Gastrocnemius medialis (tissue), 4 donors: ENCODE measurements around the gene PKHD1. TPM values are rescaled to one million over a fixed set of nuclear protein-coding genes. Genes with fewer than 3 reads are reported as not detected.

ENCODE experiments used
- ATAC-seq, 2 donors: fragments of 150-250 bp; one replicate each; pipeline ENCODE4 v1.9.1; 2016
- DNase-seq, 2 donors: peaks; one replicate each; pipeline ENCODE4 v3.0.0-alpha.2; 2019
- H3K27ac ChIP-seq, 4 donors: fragments of 200-600 bp; sonication (generic); 1 replicate in 1 of 4; 2 replicates in 3 of 4; pipeline ENCODE4 v1.5.1; 2016 to 2018; ENCODE audit warnings: mild to moderate bottlenecking in 2 of 4, moderate library complexity in 1 of 4
- H3K27me3 ChIP-seq, 3 donors: fragments of 200-600 bp; sonication (generic) in 2 of 3; 1 replicate in 1 of 3; 2 replicates in 2 of 3; pipeline versions ENCODE4 v1.5.1 to v1.6.0; 2016 to 2019; ENCODE audit warnings: mild to moderate bottlenecking in 1 of 3, moderate library complexity in 1 of 3
- H3K36me3 ChIP-seq, 2 donors: fragments of 200-600 bp; sonication (generic) in 1 of 2; one replicate each; pipeline ENCODE4 v1.5.1; 2017 to 2018
- H3K4me1 ChIP-seq, 2 donors: fragments of 200-600 bp; sonication (generic) in 1 of 2; one replicate each; pipeline ENCODE4 v1.5.1; 2016 to 2017; ENCODE audit warnings: mild to moderate bottlenecking in 2 of 2
- H3K4me3 ChIP-seq, 4 donors: fragments of 200-600 bp; sonication (generic) in 3 of 4; 1 replicate in 1 of 4; 2 replicates in 3 of 4; pipeline ENCODE4 v1.5.1; 2016 to 2019; ENCODE audit warnings: mild to moderate bottlenecking in 2 of 4
- H3K9me3 ChIP-seq, 3 donors: fragments of 200-600 bp; sonication (generic) in 2 of 3; 1 replicate in 1 of 3; 2 replicates in 2 of 3; pipeline ENCODE4 v1.5.1; 2016 to 2019
- POLR2A ChIP-seq, 2 donors: fragments of 450-650 bp; IDR thresholded peaks; one replicate each; pipeline ENCODE4 v1.6.1; 2017; ENCODE audit warnings: antibody characterized with exemption in 2 of 2, mild to moderate bottlenecking in 2 of 2, moderate library complexity in 2 of 2
- in situ Hi-C, 4 donors: fragments of 200-750 bp; cut with MboI; loops; one replicate each; pipeline versions ENCODE4 v1.15.0 to v1.8.0; 2017; ENCODE audit warnings: low sequenced_read_pairs in 4 of 4
- intact Hi-C: fragments of 100-400 bp; cut with DNase I; formaldehyde crosslinking; loops from one replicate; pipeline ENCODE4 v1.15.1; 2023; ENCODE audit warnings: low total_unique reads
- total RNA-seq, 4 donors: library from RNA; depleted of rRNA; stranded (reverse); fragments of >200 nt; gene quantifications; one replicate each; pipeline versions ENCODE4 v1.1.0 to v1.2.3, GENCODE V29; 2016
- TF ChIP-seq, protein P1 (sequence below), 5 experiments: fragments of 450-650 bp in 3 of 5; fragments of 200-600 bp in 2 of 5; sonication (generic) in 2 of 5; IDR thresholded peaks in 4 of 5; conservative IDR thresholded peaks in 1 of 5; 1 replicate in 4 of 5; 2 replicates in 1 of 5; pipeline ENCODE4 v1.5.1; 2016 to 2019; ENCODE audit warnings: antibody characterized with exemption in 5 of 5, mild to moderate bottlenecking in 3 of 5, moderate library complexity in 3 of 5

The PKHD1 gene
- total RNA-seq, 4 donors from 2014 or later: 0.02 to 0.05 (median 0.02) TPM; not detected in 1

DNA sequence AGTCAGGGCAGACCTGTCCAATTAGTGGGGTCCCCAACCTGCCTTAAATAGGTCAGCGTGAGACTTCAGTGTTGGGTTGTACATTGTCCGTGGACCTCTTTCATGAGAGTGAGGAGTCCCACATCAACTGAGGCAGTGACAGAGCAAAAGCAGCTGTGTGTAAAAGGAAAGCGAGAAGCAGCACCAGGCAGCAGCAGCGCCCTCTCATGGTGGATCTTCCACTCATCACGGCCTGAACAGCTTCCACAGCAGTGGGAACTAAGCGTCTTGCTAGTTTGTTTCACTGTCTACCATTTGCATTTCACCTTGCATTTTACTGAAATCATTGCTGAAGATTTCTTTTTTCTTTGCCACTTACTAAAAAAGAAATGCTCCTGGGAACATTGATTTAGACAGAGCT, 333.8 kb downstream of the PKHD1 start:
- intact Hi-C loops: no loop called here
- DNase-seq: no peak
- Histone ChIP-seq H3K4me3 (no peak overlapping the region), H3K36me3 (no peaks in the 10 kb centered on the region), H3K9me3 (no peaks in the 10 kb centered on the region), H3K27ac (no peak overlapping the region), H3K27me3 (no peaks in the 10 kb centered on the region), H3K4me1 (no peaks in the 10 kb centered on the region)
- ATAC-seq: no peak
- in situ Hi-C loops: no loop called here
- TF ChIP-seq, protein P1, sequence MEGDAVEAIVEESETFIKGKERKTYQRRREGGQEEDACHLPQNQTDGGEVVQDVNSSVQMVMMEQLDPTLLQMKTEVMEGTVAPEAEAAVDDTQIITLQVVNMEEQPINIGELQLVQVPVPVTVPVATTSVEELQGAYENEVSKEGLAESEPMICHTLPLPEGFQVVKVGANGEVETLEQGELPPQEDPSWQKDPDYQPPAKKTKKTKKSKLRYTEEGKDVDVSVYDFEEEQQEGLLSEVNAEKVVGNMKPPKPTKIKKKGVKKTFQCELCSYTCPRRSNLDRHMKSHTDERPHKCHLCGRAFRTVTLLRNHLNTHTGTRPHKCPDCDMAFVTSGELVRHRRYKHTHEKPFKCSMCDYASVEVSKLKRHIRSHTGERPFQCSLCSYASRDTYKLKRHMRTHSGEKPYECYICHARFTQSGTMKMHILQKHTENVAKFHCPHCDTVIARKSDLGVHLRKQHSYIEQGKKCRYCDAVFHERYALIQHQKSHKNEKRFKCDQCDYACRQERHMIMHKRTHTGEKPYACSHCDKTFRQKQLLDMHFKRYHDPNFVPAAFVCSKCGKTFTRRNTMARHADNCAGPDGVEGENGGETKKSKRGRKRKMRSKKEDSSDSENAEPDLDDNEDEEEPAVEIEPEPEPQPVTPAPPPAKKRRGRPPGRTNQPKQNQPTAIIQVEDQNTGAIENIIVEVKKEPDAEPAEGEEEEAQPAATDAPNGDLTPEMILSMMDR (IDR thresholded peaks at IDR 0.05 in 4 of 5, conservative IDR thresholded peaks at IDR 0.05 in 1 of 5): no peak
- TF ChIP-seq POLR2A (IDR thresholded peaks at IDR 0.05): no peak

GRCh38 chr6:51743999-51744398, 343.4 kb downstream of the PKHD1 start:
- no peaks in the 10 kb centered on the region for H3K36me3 ChIP-seq
- DNase-seq (no peak), ATAC-seq (no peak)
- no peak for TF ChIP-seq POLR2A (IDR thresholded peaks at IDR 0.05)
- TF ChIP-seq, protein P1 (IDR thresholded peaks at IDR 0.05 in 4 of 5, conservative IDR thresholded peaks at IDR 0.05 in 1 of 5): no peak
- H3K9me3 ChIP-seq: no peaks in the 10 kb centered on the region
- no peak overlapping the region for H3K27ac ChIP-seq
- intact Hi-C loops (no loop called here), in situ Hi-C loops (no loop called here)
- H3K27me3 ChIP-seq: no peaks in the 10 kb centered on the region
- H3K4me1 ChIP-seq: no peaks in the 10 kb centered on the region
- no peak overlapping the region for H3K4me3 ChIP-seq

DNA sequence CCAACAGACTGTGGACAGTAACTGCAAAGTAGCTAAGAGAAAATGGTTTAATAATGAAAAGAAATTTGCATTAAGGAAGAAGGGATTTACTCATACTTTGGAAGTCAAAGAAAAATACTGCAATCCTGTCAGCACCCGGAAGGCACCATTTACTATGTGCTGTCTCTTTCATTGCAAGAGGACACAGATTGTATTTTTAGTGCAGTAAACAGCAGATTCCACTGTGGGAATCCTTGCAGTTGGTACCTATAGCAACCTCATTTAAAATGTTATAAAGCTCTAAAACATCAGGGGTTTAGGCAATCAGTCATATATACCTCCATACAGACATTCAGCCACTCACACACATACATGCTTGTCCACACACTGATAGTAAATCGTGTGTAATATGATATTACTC, 346.8 kb downstream of the PKHD1 start:
- in situ Hi-C loops: no loop called here
- no peak for DNase-seq
- Histone ChIP-seq H3K36me3 (no peaks in the 10 kb centered on the region), H3K9me3 (no peaks in the 10 kb centered on the region), H3K4me1 (no peaks in the 10 kb centered on the region), H3K4me3 (no peak overlapping the region), H3K27ac (no peak overlapping the region), H3K27me3 (no peaks in the 10 kb centered on the region)
- no peak for ATAC-seq
- intact Hi-C loops: no loop called here
- TF ChIP-seq, protein P1 (IDR thresholded peaks at IDR 0.05 in 4 of 5, conservative IDR thresholded peaks at IDR 0.05 in 1 of 5): no peak
- no peak for TF ChIP-seq POLR2A (IDR thresholded peaks at IDR 0.05)

GRCh38 chr6:51738614-51739013, 348.8 kb downstream of the PKHD1 start:
- H3K36me3 ChIP-seq: no peaks in the 10 kb centered on the region
- in situ Hi-C loops (no loop called here), intact Hi-C loops (no loop called here)
- no peak for DNase-seq
- ATAC-seq: no peak
- H3K27ac ChIP-seq: no peak overlapping the region
- H3K27me3 ChIP-seq: no peaks in the 10 kb centered on the region
- no peak overlapping the region for H3K4me3 ChIP-seq
- no peak for TF ChIP-seq POLR2A (IDR thresholded peaks at IDR 0.05)
- TF ChIP-seq, protein P1 (IDR thresholded peaks at IDR 0.05 in 4 of 5, conservative IDR thresholded peaks at IDR 0.05 in 1 of 5): no peak
- H3K4me1 ChIP-seq: no peaks in the 10 kb centered on the region
- no peaks in the 10 kb centered on the region for H3K9me3 ChIP-seq
